Stimulated activated CD8-positive, alpha-beta memory T cell treated with anti-CD3 and anti-CD28 coated beads, Interleukin-15, amount 100 ng/mL, for 1 hour (primary cell): Measurements from ENCODE around the gene CCDC180.
"Not testable (repeated sequence)": the region's sequence is repeated elsewhere in the genome, so short reads cannot be mapped to it uniquely, and the experiment has no call there.

ENCODE experiments used
- DNase-seq: peaks from one replicate; pipeline ENCODE4 v3.0.0-alpha.2; 2020; ENCODE audit warnings: low read depth

The CCDC180 gene

DNA sequence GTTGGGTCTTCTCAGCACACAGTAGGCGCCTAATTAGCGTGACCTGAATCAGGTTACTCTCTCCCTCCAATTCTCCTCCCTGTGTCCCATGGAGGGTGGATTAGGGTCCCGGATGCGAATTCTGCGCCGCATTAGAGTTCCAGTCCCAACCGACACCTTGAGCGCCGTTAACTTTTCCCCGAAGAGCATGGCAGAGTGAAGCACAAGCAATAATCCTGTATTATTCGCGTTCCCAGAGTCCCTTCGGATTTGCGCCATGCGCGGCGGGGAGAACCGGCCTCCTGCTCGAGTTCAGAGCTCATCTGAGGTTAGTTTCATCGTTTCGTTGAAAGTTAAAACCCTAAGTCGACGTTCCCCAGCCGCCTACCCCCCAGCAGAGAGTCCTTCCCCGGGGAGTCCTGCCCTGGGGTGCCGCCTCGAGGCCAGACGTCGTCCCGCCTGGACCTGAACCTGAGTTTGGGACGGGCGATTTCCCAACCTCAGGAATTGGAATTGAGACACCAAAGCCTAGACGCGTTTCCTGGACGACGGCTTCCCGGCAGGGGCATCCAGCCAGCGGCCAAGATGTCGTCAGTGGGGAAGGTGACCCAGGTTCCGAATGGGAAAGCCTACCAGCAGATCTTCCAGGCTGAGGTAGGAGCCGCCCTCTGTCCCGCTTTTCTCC is at the start of gene CCDC180:
TSS of gene CCDC180 (plus strand) at position 160 of the 664 bp plus-strand sequence. CDS start at position 565, 405 bp downstream.
- no peak for DNase-seq

- not testable (repeated sequence) for DNase-seq
These were observed 47.5 kb upstream of the CCDC180 start for GRCh38 chr9:97259834-97260514.

GRCh38 chr9:97271292-97271691 is 36.2 kb upstream of the CCDC180 start:
- no peak for DNase-seq

GRCh38 chr9:97272072-97272471 is 35.4 kb upstream of the CCDC180 start:
- no peak for DNase-seq

GRCh38 chr9:97276310-97276852 is 31.1 kb upstream of the CCDC180 start:
- DNase-seq: no peak

GRCh38 chr9:97277953-97278352 is 29.5 kb upstream of the CCDC180 start:
- DNase-seq: no peak

GRCh38 chr9:97280755-97281330 is 26.6 kb upstream of the CCDC180 start:
- DNase-seq: no peak

- DNase-seq: no peak
These were observed 23.7 kb upstream of the CCDC180 start for GRCh38 chr9:97283768-97284167.

DNA sequence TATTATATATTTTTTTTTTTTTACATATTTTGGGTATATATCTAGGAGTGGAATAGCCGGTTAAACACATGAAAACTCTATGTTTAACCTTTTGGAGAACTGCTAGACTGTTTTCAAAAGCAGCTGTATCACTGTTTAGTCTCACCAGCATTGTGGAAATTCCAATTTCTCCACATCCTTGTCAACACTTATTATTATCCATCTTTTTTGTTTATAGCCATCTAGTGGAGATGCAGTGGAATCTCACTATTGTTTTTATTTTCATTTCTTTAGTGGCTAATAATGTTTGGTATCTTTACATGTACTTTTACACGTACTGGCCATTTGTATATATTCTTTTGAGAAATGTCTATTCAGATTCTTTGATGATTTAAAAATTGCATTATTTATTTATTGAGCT is 22.7 kb upstream of the CCDC180 start:
- no peak for DNase-seq

GRCh38 chr9:97292200-97292599 is 15.3 kb upstream of the CCDC180 start:
- DNase-seq: no peak

DNA sequence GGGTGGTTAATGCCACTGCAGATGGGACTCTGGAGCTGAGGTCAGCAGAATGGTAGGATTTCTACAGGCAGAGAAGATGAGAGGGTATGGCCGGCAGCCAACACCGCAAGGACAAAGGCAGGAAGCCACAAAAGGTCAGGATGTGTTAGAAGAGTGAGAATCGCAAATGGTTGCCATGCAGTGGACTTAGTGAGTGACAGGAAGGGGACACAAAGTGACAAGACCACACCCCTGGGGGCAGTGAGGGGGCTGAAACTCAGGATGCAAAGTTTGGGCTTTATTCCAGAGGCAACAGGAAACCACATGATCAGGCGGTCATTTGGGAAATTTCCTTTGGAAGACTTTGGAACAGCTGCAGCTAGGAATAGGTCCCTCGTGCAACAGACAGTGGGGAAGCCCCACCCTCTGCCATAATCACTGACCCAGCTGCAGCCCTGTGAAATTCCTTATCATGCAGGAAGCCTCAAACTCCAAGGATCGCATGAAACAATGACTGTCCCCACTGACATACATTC is 14.2 kb upstream of the CCDC180 start:
- DNase-seq: no peak

DNA sequence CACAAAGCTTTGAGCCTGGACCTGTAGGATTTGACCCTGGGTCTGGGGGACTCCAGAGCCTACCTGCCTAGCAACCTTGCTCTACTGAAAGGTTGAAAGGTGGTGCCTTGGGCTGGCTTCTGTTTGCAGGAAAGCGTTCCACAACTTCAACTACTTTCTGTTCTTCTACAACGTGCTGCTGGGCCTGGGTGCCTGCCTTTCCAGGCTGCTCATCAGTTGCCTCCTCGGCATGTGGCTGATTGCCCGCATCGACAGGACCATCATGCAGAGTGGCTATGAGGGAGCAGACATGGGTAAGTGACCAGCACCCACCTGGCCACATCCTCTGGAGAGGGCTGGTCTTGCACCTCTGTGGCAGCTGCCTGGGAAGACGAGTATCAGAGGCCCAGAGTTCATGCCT is 13.6 kb upstream of the CCDC180 start:
- DNase-seq: no peak

- no peak for DNase-seq
These were observed 9.6 kb upstream of the CCDC180 start for GRCh38 chr9:97297889-97298288.

GRCh38 chr9:97299809-97300414 is 7.5 kb upstream of the CCDC180 start:
- no peak for DNase-seq

DNA sequence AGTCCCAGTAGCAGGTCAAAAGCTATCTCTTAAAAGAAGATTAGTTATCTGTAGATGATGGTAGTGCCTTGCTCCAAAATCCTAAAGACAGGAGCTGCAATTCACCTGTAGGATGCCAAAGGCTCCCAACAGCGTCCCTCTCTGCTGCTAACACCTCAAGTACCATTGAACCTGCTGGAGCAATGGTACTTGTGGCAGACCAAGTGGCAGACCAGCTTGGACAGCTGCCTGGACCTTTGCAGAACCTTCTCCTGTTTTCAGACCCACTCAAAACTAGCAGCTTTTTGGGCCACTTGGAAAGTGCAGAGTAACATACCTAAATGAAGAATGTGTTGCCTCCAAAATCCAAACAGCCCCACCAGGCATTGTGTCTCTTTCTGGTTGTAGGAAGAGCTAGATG is 6.9 kb upstream of the CCDC180 start:
- DNase-seq: no peak

GRCh38 chr9:97301974-97302373 is 5.5 kb upstream of the CCDC180 start:
- no peak for DNase-seq

- no peak for DNase-seq
These were observed 2.9 kb upstream of the CCDC180 start for GRCh38 chr9:97304586-97304985.

DNA sequence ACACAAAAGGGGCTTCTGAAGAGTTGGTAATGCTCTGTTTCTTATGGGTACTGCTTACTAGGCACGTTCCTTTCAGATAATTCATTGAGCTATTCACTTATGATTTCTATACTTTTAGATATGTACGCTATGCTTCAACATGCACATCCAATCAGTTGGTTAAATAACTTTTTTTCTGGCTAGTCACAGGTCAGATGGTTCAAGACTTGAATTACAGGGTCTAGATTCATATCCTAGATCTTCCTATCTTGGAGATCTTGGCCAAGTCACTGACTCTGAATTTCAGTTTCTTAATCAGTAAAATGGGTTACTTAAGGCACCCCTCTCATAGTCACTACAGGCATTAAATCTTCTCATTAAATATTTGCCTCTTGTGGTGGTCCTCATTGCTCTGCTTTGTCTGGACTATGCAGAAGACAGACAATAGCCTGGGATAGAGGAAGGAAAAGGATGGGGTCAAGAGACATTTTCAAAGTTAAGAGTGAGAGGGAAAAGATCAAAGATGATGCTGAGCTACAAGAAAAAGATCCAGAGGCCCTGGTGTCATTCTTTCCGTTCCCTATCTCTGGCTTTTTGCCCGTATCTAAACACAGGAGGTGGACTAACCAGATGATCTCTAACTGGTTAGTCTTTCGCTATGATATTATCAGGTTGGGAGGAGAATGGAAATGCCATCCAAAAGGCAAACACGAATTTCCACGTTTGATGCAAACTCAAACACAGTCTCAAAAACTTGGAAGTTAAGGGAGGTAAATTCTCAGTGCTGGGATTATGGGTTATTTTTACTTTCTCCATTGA is 1.8 kb upstream of the CCDC180 start:
- no peak for DNase-seq

GRCh38 chr9:97307091-97307490 is 368 bp upstream of the CCDC180 start:
- DNase-seq: no peak

GRCh38 chr9:97309260-97309659 is 1.8 kb downstream of the CCDC180 start:
- DNase-seq: no peak

DNA sequence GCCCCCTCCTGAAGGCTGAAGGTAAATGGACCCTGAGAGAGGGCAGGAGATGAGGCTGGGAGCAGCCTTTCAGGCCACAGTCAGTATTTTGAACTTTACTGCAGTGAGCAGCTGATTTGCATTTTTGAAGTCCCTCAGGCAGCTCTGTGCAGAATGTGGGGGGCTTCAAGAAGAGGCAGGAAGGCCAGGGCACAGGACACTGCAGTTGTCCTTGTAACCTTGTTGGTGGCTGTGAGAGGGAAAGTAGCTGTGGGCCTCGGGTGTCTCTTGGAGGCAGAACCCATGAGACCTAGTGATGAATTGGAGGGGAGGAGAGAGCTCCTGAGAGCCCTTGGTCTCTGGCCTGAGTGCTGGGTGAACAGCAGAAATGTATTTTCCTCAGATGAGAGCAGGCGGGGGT is 2.6 kb downstream of the CCDC180 start:
- no peak for DNase-seq

- DNase-seq: no peak
These were observed 3.4 kb downstream of the CCDC180 start for GRCh38 chr9:97310896-97311295.
